RPMI8226 (cell line): ENCODE data around the gene UBE2L5.
"Not testable (repeated sequence)": the region's sequence is repeated elsewhere in the genome, so short reads cannot be mapped to it uniquely, and the experiment has no call there.

Source experiments
- DNase-seq: peaks from one replicate; pipeline ENCODE4 v3.0.0-alpha.2; 2015

UBE2L5 gene

GRCh38 chr13:30440910-30441703 lies 18.8 kb downstream of the UBE2L5 start:
- no peak for DNase-seq

- DNase-seq: no peak
These were observed 20.6 kb downstream of the UBE2L5 start for GRCh38 chr13:30442926-30443325.

- DNase-seq: not testable (repeated sequence)
These were observed 21.2 kb downstream of the UBE2L5 start for GRCh38 chr13:30443491-30443890.

- DNase-seq: no peak
These were observed 21.7 kb downstream of the UBE2L5 start for GRCh38 chr13:30443957-30444404.

GRCh38 chr13:30446126-30446500 lies 23.8 kb downstream of the UBE2L5 start:
- DNase-seq: no peak

GRCh38 chr13:30448441-30448840 lies 26.1 kb downstream of the UBE2L5 start:
- DNase-seq: no peak

GRCh38 chr13:30450066-30450465 lies 27.8 kb downstream of the UBE2L5 start:
- DNase-seq: no peak

- DNase-seq: not testable (repeated sequence)
These were observed 29.2 kb downstream of the UBE2L5 start for GRCh38 chr13:30451476-30451875.

- DNase-seq: no peak
These were observed 31.4 kb downstream of the UBE2L5 start for GRCh38 chr13:30453727-30454126.

- no peak for DNase-seq
These were observed 32.7 kb downstream of the UBE2L5 start for GRCh38 chr13:30454991-30455390.

GRCh38 chr13:30456290-30456689 lies 34.0 kb downstream of the UBE2L5 start:
- no peak for DNase-seq

- no peak for DNase-seq
These were observed 35.1 kb downstream of the UBE2L5 start for GRCh38 chr13:30457306-30457891.

- DNase-seq: peak; percentile 5
These were observed 39.2 kb downstream of the UBE2L5 start for GRCh38 chr13:30461279-30462066.

- peak; percentile 59 for DNase-seq
These were observed 41.6 kb downstream of the UBE2L5 start for GRCh38 chr13:30463787-30464495.

GRCh38 chr13:30464496-30465342 lies 42.4 kb downstream of the UBE2L5 start:
- DNase-seq: peak; percentile 63

- no peak for DNase-seq
These were observed 43.0 kb downstream of the UBE2L5 start for GRCh38 chr13:30465343-30465592.

- peak; percentile 97 for DNase-seq
These were observed 43.5 kb downstream of the UBE2L5 start, which contains the start of gene HMGB1 for GRCh38 chr13:30465593-30466357. Gene HMGB1, minus strand, starts transcription at chr13:30465936. Its CDS starts 2,256 bp downstream, at chr13:30463680.

GRCh38 chr13:30466358-30466714 lies 44.0 kb downstream of the UBE2L5 start:
- peak; percentile 46 for DNase-seq

GRCh38 chr13:30466841-30467252 lies 44.6 kb downstream of the UBE2L5 start:
- DNase-seq: peak; percentile 80

GRCh38 chr13:30473675-30474074 lies 51.4 kb downstream of the UBE2L5 start:
- DNase-seq: no peak
